VCaP (cell line): ENCODE measurements around the gene EPHB1.

Experiments
- H3K27ac ChIP-seq: fragments of 450-650 bp; 2 replicates; pipeline ENCODE4 v1.5.1; 2017
- TF ChIP-seq, protein P1 (sequence below): fragments of 450-650 bp; conservative IDR thresholded peaks from 2 replicates; pipeline ENCODE4 v1.5.1; 2017; ENCODE audit warnings: mild to moderate bottlenecking, moderate library complexity

Gene EPHB1

DNA sequence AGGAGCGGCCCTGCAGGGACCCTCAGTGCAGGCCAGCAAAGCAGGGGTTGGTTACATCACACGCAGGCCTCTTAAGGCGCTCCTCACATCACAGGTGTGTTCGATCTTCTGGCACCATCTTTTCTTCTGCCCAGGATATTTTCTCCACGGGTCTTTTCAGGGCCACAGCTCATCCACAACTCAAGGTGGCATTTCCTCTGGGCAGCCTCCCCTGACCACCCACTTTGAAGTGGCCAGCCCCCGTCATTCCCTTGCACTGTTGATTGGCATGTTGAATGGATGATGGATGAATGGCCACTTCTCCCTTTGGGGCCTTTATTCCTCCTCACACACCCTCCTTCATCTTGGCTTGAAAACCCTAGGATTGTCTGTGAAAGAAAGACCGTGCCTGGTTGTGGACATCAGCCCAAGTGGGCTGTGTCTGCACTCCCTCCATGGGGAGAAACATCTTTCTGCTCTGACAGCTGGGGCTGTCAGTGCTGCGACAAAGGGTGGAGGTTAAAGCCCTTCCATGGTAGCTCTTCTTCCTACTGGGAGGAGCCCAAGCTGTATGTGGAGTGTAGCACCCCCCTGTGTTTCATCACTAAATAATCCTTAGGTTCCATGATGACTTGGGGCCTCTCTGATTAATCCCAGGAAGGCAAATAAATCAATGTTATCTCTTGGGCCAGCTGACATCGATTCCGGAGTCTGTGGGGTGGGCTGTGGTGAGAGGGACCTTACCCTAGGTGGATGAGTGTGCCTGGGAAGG is 102.5 kb downstream of the EPHB1 start:
- no peak overlapping the region for H3K27ac ChIP-seq
- TF ChIP-seq, protein P1, sequence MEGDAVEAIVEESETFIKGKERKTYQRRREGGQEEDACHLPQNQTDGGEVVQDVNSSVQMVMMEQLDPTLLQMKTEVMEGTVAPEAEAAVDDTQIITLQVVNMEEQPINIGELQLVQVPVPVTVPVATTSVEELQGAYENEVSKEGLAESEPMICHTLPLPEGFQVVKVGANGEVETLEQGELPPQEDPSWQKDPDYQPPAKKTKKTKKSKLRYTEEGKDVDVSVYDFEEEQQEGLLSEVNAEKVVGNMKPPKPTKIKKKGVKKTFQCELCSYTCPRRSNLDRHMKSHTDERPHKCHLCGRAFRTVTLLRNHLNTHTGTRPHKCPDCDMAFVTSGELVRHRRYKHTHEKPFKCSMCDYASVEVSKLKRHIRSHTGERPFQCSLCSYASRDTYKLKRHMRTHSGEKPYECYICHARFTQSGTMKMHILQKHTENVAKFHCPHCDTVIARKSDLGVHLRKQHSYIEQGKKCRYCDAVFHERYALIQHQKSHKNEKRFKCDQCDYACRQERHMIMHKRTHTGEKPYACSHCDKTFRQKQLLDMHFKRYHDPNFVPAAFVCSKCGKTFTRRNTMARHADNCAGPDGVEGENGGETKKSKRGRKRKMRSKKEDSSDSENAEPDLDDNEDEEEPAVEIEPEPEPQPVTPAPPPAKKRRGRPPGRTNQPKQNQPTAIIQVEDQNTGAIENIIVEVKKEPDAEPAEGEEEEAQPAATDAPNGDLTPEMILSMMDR, result no peak

- H3K27ac ChIP-seq, result no peak overlapping the region
- TF ChIP-seq, protein P1, result no peak
Observed at GRCh38 chr3:134898181-134898754, 103.2 kb downstream of the EPHB1 start.

DNA sequence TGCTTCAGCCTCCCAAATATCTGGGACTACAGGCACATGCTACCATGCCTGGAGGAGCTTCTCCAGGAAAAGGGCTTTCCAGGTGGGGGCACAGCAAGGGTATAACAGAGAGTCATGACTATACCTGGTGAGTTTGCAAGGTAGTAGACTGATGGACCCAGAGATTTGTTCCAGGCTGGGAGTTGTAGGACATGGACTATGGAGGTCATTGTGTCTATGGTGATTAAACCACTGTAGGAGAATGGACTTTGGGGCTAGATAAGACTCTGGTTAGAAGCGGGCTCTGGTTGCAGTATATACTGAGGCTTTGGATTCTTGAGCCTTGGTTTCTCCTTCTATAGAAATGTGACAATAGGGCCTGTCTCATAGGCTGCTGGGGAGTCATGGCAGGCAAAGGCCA is 104.7 kb downstream of the EPHB1 start:
- TF ChIP-seq, protein P1, result no peak
- no peak overlapping the region for H3K27ac ChIP-seq

DNA sequence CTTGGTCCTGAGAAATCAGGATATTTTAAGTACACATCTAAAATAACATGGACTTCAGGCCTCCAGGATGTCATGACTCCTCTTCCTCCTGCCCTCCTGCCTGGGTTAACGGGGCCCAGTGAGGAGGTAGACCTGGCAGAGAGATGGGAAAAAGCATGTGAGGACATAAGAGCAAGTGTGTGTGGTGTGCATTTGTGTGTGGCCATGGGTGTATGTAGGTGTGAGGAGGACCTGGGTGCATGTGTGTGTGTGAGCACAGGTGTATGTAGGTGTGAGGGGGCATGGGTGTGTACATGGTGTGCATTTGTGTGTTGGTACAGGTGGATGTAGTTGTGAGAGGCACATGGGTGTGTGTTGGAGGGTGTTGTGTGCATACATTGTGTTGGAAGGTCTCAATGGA is 105.4 kb downstream of the EPHB1 start:
- TF ChIP-seq, protein P1, result no peak
- no peak overlapping the region for H3K27ac ChIP-seq

GRCh38 chr3:134901461-134901860 is 106.4 kb downstream of the EPHB1 start:
- TF ChIP-seq, protein P1, result no peak
- no peak overlapping the region for H3K27ac ChIP-seq

DNA sequence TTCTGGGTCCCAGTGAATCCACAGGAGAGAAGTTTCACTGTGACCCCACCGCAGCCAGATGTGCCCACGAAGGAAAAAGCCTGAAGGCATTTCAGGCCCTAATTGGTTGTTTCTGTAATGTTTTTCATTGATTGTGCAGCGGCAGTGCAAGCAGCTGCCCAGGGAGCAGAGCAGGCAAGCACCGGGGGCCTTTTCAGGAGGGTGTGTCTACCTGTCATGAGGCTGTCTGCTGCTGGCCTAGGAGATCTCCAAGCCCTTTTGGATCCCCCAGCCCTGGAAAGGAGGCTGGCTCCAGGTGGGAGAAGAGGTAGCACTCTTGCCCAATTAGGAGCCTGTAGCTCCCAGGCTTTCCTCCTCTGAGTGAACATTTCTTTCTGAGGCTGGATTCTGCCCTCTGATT is 108.8 kb downstream of the EPHB1 start:
- TF ChIP-seq, protein P1, result no peak
- H3K27ac ChIP-seq, result no peak overlapping the region

- TF ChIP-seq, protein P1, result no peak
- H3K27ac ChIP-seq, result no peak overlapping the region
Observed at GRCh38 chr3:134904241-134904771, 109.2 kb downstream of the EPHB1 start.
